SK-N-MC (cell line): Measurements from ENCODE around the gene TTF1.

Source experiments
- DNase-seq: peaks from one replicate; pipeline ENCODE4 v3.0.0-alpha.2; 2011; ENCODE audit warnings: low read depth, low spot score
- H3K27ac ChIP-seq: fragments of 200-600 bp; sonication (generic); 2 replicates; pipeline ENCODE4 v1.5.1; 2016; ENCODE audit warnings: mixed run types
- H3K36me3 ChIP-seq: fragments of 200-600 bp; sonication (generic); 2 replicates; pipeline ENCODE4 v1.6.1; 2017; ENCODE audit warnings: antibody characterized with exemption, low read length, mixed read lengths; ENCODE audit not compliant: insufficient read depth
- H3K4me3 ChIP-seq: fragments of 200-600 bp; sonication (generic); 2 replicates; pipeline ENCODE4 v1.5.1; 2016
- H3K9ac ChIP-seq: fragments of 200-600 bp; sonication (generic); 2 replicates; pipeline ENCODE4 v1.8.0; 2017; ENCODE audit warnings: mixed run types, mixed read lengths; ENCODE audit not compliant: insufficient read length
- H3K9me3 ChIP-seq: fragments of 200-600 bp; sonication (generic); 2 replicates; pipeline ENCODE4 v1.6.1; 2017; ENCODE audit warnings: low read depth, mild to moderate bottlenecking, antibody characterized with exemption, low read length, moderate library complexity, mixed read lengths
- EZH2 ChIP-seq: fragments of 200-600 bp; sonication (generic); IDR thresholded peaks from one replicate; pipeline ENCODE4 v1.6.1; 2017; ENCODE audit warnings: antibody characterized with exemption
- FOXP2 ChIP-seq: optimal IDR thresholded peaks from 2 replicates; pipeline ENCODE3; 2011; ENCODE audit warnings: mild to moderate bottlenecking, moderate library complexity; ENCODE audit not compliant: insufficient read depth; ENCODE audit errors: extremely low read length, control extremely low read depth
- POLR2AphosphoS5 ChIP-seq: IDR thresholded peaks from 2 replicates; pipeline ENCODE4 v1.6.1; 2012; ENCODE audit warnings: mild to moderate bottlenecking, low read depth, low read length, borderline replicate concordance

TTF1 gene

GRCh38 chr9:132406554-132407122, at the start of gene TTF1:
Gene TTF1, minus strand, starts transcription at chr9:132406840. Its CDS starts 4,019 bp downstream, at chr9:132402821.
- Histone ChIP-seq H3K27ac (no peak within 1 kb of the TSS), H3K36me3 (peaks cover 22% of the 10 kb centered on the region), H3K9ac (peak within 1 kb of the TSS; percentile 75), H3K4me3 (peak within 1 kb of the TSS; percentile 78), H3K9me3 (no peaks in the 10 kb centered on the region)
- DNase-seq, result peak; percentile 37
- TF ChIP-seq FOXP2 (no peak), EZH2 (no peak), POLR2AphosphoS5 (peak; percentile 85)

GRCh38 chr9:132456241-132456640, 49.6 kb upstream of the TTF1 start:
- Histone ChIP-seq H3K9ac (no peak overlapping the region), H3K27ac (no peak overlapping the region), H3K9me3 (no peaks in the 10 kb centered on the region), H3K36me3 (no peaks in the 10 kb centered on the region), H3K4me3 (no peak overlapping the region)
- TF ChIP-seq FOXP2, result no peak
- TF ChIP-seq EZH2, result no peak
- TF ChIP-seq POLR2AphosphoS5, result no peak
- DNase-seq, result no peak

- Histone ChIP-seq H3K27ac (no peak overlapping the region), H3K36me3 (no peaks in the 10 kb centered on the region), H3K4me3 (no peak overlapping the region), H3K9me3 (no peaks in the 10 kb centered on the region), H3K9ac (no peak overlapping the region)
- DNase-seq, result no peak
- TF ChIP-seq POLR2AphosphoS5 (no peak), FOXP2 (no peak), EZH2 (no peak)
Measured at GRCh38 chr9:132451276-132451675, 44.6 kb upstream of the TTF1 start.

- no peak for DNase-seq
- Histone ChIP-seq H3K36me3 (no peaks in the 10 kb centered on the region), H3K4me3 (no peak overlapping the region), H3K9me3 (no peaks in the 10 kb centered on the region), H3K9ac (no peak overlapping the region), H3K27ac (no peak overlapping the region)
- no peak for TF ChIP-seq EZH2
Measured at GRCh38 chr9:132447902-132448301, 41.3 kb upstream of the TTF1 start.

GRCh38 chr9:132447346-132447745, 40.7 kb upstream of the TTF1 start:
- H3K9ac ChIP-seq, result no peak overlapping the region
- H3K4me3 ChIP-seq, result no peak overlapping the region
- no peak for DNase-seq
- H3K27ac ChIP-seq, result no peak overlapping the region
- no peaks in the 10 kb centered on the region for H3K9me3 ChIP-seq
- H3K36me3 ChIP-seq, result no peaks in the 10 kb centered on the region
- no peak for TF ChIP-seq POLR2AphosphoS5
- no peak for TF ChIP-seq EZH2
- no peak for TF ChIP-seq FOXP2

GRCh38 chr9:132446887-132447286, 40.2 kb upstream of the TTF1 start:
- DNase-seq, result no peak
- H3K9me3 ChIP-seq, result no peaks in the 10 kb centered on the region
- no peaks in the 10 kb centered on the region for H3K36me3 ChIP-seq
- TF ChIP-seq EZH2 (no peak), FOXP2 (no peak), POLR2AphosphoS5 (no peak)
- H3K27ac ChIP-seq, result no peak overlapping the region
- no peak overlapping the region for H3K4me3 ChIP-seq
- H3K9ac ChIP-seq, result no peak overlapping the region

GRCh38 chr9:132443951-132444607, 37.4 kb upstream of the TTF1 start:
- no peaks in the 10 kb centered on the region for H3K36me3 ChIP-seq
- H3K9me3 ChIP-seq, result no peaks in the 10 kb centered on the region
- no peak overlapping the region for H3K4me3 ChIP-seq
- no peak overlapping the region for H3K9ac ChIP-seq
- no peak for DNase-seq
- TF ChIP-seq EZH2, result no peak
- TF ChIP-seq FOXP2, result no peak
- TF ChIP-seq POLR2AphosphoS5, result no peak
- no peak overlapping the region for H3K27ac ChIP-seq

GRCh38 chr9:132441404-132441803, 34.8 kb upstream of the TTF1 start:
- Histone ChIP-seq H3K4me3 (no peak overlapping the region), H3K9me3 (no peaks in the 10 kb centered on the region), H3K9ac (no peak overlapping the region), H3K36me3 (no peaks in the 10 kb centered on the region), H3K27ac (no peak overlapping the region)
- no peak for DNase-seq
- TF ChIP-seq FOXP2 (no peak), EZH2 (no peak), POLR2AphosphoS5 (no peak)

- no peak for DNase-seq
- Histone ChIP-seq H3K4me3 (no peak overlapping the region), H3K36me3 (no peaks in the 10 kb centered on the region), H3K9ac (no peak overlapping the region), H3K9me3 (no peaks in the 10 kb centered on the region), H3K27ac (no peak overlapping the region)
- TF ChIP-seq POLR2AphosphoS5, result no peak
- no peak for TF ChIP-seq EZH2
- TF ChIP-seq FOXP2, result no peak
Measured at GRCh38 chr9:132440735-132441134, 34.1 kb upstream of the TTF1 start.
